ENCODE results near the gene PYGB.
"Not testable (repeated sequence)": the region's sequence is repeated elsewhere in the genome, so short reads cannot be mapped to it uniquely, and the experiment has no call there.

The PYGB gene

DNA sequence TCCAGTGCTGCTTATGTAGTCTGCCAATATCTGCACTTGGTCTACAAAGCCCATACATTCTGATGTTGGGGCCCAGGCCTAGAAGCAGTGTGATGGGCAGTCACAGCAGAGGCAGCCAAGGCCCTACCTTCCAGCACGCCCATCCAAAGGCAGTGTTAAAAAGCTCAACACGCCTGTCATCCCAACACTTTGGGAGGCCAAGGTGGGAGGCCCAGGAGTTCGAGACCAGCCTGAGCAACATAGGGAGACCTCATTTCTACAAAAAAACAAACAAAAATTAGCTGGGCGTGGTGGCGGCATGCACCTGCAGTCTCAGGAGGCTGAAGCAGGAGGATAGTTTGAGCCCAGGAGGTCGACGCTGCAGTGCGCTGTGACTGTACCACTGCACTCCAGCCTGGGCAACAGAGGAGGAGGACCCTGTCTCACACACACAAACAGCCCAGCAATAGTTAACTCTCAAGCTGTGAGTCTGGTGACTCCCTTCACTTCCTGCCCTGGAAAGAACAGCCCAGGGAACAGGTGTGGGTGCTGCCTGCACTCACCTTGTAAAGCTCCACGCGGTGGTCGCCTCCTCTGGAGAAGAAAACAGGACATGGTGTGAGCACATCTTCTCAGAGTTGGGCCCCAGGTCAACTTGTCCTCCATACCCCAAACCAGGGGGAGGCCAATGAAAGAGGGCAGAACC, 68.8 kb downstream of the PYGB start:
- no peak for DNase-seq

DNA sequence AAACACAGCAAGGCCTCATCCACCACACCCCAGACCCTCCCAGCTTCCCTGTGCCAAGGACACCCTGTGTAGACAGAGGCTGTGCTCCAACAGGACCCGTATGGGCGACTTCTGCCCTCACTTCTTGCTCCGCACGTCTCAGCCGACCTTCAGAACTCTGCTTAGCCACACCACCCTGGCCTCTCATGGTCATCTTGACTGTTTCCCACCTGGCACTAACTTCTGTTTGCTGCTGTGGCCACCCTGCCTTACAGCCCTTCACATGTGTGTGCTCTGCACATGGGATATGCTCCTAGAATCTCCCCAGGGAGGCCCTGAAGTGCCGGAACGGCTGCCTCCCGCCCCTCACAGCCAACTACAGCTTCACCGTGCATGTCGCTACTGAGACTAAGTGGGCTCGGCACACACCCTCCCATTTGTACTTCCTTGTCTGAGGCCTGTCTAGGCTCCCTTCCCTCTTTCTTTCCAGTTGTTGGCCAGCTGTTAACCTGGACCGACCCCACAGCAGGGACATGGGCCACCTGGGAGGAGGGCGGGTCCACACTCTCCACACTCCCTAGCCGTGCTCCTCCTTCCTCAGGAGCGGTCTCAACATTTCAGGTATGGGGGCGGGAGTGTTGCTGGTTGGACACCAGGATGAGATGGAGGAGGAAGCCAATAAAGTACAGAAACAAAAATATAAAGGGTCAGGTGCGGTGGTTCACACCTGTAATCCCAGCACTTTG, 69.6 kb downstream of the PYGB start:
- no peak for DNase-seq

DNA sequence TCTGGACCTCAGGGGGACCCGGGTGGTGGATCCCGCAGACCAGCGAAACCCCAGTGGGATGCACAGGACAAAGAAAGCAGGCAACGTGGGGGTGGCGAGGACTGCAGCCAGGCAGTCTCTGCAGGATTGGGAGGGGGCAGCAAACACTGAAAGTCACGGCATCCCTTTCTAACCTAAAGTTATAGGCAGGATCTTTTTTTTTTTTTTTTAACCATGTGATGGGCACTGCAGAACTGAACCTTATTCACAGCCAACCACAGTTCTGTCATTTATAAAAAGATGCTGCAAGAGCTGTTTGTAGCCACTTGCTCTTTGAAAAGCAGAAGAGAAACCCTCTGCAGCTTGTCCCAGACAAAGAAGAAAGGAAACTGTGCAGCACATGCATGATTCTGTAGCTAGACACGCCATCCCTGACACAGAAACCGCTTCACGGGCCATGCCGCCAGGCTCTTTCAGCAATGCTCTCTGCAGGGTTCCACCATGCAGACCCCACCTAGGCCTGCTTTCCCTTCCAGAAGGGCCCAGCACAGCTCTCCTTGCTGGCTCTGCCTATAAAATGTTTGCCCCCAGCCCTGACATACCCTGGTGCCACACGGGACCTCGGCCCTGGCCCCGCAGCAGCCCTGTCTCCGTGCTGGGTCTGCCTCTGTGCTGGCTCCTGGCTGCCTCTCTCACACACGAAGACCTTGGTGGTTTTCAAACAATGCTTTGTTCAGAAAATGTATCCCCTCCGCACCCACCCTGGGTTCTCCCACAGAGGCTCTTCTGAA, 70.8 kb downstream of the PYGB start:
- DNase-seq, result no peak

DNA sequence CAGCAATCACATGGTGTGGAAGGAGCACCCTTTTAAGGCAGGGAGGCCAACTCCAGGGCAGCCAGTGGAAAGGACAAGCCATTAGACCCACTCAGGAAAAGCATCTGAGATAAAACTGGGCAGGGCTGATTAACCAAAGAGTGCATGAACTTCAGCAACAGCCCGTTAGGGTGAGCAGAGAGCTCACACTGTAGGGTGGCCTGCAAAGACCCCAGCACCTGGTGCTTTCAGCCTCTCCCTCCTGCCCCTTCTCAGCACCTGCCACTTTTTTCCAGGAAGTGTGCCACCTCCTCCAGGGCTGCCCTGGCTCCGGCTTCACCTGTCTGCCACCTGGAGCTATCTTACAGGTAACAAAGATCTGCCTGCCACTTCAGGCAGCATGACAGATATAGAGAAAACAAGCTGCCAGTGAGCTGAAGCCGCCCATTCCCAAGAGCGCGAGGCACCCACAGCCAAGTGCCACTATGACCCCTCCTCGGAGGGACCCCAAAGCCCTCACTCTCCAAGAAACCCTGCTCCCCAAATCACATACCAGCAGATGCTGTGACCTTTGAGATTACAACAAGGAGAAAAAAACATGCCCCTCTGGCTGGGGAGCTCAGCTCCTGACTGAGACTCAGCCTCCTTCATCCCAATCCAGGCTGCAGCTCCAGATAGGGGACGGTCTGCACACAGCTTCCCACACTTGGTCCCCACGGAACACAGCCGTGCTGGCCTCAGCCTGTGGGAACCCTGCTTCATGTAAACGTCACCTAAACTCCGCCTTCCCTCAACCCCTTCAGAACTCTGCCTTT, 71.6 kb downstream of the PYGB start:
- no peak for DNase-seq

GRCh38 chr20:25320035-25320800, 72.3 kb downstream of the PYGB start:
- no peak for DNase-seq

- no peak for DNase-seq
These were observed 73.5 kb downstream of the PYGB start for GRCh38 chr20:25321262-25321831.

- no peak for DNase-seq
These were observed 74.1 kb downstream of the PYGB start for GRCh38 chr20:25321991-25322390.

- DNase-seq, result no peak
These were observed 75.8 kb downstream of the PYGB start for GRCh38 chr20:25323496-25324246.

DNA sequence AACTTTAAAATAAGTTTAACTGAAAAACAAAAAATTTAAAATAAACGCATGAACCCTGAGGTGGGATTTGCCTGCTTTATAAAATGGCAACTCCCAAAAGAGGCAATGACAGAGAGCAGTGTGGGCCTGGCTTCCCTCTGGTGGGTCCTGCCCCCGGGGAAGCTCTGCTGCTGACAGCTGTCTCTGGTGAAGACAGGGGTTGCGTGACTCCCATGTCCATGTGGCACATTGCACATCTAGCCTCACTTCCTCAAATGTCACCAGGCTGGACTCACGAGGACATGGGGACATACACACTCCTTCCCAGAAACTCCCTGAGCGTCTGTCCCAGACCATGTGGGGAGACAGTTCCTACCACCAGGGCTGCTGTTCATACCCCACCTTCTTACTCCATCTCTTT, 76.5 kb downstream of the PYGB start:
- no peak for DNase-seq

- DNase-seq, result no peak
These were observed 77.2 kb downstream of the PYGB start for GRCh38 chr20:25325073-25325472.

DNA sequence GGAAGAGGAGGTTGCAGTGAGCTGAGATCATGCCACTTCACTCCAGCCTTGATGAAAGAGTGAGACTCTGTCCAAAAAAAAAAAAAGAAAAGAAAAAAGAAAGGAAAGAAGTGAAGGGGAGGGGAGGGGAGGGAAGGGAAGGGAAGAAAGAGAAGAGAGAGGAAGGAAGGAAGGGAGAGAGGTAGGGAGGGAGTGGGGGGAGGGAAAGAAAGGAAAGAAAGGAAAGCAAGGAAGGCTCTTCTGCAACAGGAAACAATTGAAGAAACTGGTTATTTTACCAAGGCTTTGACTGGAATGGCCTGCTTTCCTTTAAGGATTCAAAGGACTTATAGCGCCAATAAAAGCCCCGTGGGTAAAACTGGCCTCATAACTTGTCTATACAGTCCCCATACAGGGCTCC, 78.1 kb downstream of the PYGB start:
- no peak for DNase-seq

DNA sequence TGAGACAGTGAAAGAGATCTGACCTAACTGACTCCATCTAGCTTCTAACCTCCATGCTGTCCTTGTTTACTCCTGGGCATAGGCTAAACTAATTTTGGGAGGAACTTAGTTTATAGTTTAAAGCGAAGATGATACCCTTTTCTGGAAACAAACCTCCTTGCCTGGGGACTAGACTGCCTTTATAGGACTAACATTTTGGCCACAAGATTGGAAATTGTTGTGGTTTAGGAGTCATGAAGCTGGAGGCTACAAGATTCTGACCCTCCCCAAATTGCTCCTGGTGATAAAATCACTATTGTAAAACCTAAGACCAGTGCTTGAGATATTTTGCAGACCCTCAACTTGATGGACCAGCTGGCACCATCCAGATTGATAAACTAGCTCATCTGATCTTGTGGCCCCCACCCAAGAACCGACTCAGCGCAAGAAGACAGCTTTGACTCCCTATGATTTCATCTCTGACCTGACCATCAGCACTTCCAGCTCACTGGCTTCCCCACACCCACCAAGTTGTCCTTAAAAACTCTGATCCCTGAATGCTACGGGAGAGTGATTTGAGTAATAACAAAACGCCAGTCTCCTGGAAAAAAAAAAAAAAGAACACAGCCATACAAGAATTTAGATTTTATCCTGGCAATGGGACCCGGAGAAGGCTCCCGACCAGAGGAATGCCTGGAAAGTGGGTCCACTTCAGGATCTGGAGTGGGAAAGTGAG, 79.8 kb downstream of the PYGB start:
- DNase-seq, result no peak

DNA sequence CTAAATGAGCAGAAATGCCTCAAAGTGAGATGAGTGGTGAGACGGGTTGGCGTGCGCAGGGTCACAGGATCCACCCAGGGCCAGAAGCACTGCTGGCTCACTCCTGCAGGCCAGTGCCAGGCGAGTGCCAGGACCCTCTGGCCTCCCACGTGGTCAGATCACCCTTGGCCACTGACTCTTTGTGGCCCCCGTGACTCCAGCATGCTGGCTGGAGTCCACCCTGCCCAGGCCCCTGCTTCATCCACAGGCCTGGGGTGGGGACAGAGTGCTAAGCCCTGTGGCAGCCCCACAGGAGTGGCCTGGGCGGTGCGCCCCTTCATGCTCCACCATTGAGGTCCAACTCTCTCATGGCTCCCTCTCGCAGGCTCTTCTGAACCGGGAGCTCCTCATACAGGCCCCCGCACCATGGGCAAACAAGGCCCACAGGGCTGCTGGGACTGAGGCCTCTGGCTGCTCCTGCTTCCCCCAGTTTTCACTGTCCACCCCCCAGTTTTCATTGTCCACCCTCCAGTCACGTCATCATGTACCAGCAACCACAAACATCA, 81.1 kb downstream of the PYGB start:
- no peak for DNase-seq

DNA sequence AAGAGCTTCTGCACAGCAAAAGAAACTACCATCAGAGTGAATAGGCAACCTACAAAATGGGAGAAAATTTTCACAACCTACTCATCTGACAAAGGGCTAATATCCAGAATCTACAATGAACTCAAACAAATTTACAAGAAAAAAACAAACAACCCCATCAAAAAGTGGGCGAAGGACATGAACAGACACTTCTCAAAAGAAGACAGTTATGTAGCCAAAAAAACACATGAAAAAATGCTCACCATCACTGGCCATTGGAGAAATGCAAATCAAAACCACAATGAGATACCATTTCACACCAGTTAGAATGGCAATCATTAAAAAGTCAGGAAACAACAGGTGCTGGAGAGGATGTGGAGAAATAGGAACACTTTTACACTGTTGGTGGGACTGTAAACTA, 87.1 kb downstream of the PYGB start:
- DNase-seq, result not testable (repeated sequence)

GRCh38 chr20:25336561-25337422, 88.9 kb downstream of the PYGB start:
- DNase-seq, result no peak

DNA sequence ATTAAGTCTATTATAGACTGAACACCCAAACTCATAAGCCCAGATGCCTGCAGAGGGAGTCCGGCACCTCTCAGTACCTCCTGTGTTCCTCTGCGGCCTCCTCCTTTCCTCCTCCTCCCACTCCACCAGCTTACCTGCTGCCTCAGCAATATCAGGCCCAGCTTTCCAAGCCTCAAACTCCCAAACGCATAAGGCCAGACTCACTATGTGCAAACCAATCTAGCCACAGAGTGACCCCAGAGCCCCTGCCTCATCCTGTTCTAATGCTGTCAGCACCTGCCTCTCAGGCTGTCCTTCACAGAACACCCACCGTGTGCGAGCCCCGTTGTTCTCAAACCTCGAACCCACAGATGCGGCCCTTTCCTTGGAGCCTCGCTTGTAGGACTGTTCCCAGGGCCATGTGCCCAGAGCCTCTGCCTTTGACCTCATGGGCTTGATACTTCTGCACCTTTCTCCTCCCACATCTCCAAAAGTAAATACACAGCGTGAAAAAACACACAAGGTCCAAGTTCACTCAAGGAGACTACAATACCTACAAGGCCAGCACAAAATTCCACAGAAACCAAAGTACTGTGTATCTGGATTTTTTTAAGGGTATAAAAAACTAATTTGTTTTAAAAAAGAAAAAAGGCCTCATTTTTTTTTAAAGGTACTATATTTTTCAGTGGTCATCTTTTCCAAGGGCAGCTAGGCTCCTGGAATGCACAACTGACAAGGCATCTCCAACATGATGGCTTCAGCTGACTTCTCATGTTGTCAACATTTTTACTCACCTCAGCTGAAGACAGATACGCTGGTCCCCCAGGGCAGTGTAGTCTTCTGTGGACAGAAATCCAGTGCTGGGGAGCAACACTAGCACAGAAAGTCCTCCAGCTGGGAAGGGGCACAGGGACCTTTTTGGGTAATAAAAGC, 90.5 kb downstream of the PYGB start:
- no peak for DNase-seq

DNA sequence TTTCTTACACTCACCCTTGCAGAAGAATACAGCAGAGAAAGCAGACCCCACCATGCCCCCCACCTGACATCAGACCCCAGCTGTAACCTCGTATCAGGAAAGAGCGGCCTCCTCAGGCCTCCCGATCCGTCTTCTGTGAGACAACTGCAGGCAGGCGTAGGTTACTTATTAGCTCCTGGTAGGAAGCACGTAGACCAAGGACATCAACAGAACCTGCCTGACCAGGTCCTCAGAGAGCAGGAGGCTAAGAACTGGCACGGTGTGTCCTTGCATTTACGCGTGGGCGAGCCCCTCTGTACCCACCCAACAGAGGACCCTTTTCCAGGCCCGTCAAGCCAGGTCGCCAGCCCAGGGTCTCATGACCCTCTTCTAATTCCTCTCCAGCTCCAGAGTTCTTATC, 91.7 kb downstream of the PYGB start:
- DNase-seq, result no peak

- DNase-seq, result no peak
These were observed 92.5 kb downstream of the PYGB start for GRCh38 chr20:25340380-25340779.

Measured in amniotic stem cell (primary cell).